HepG2 (cell line): ENCODE data around the gene METTL26. TPM values are rescaled to one million over a fixed set of nuclear protein-coding genes. Genes with fewer than 3 reads are reported as not detected.
A peak's percentile ranks its signal among the peaks of the same experiment; 100 is the strongest.

Source experiments
- CEBPZ ChIP-seq: IDR thresholded peaks from 2 replicates; pipeline ENCODE4 v1.6.1; 2012; ENCODE audit warnings: low read length, improper control_type of control experiment
- CENPT ChIP-seq: sonication (generic); formaldehyde crosslinking; IDR thresholded peaks from 2 replicates; pipeline ENCODE4 v1.8.0; 2022; ENCODE audit warnings: low read depth, mild to moderate bottlenecking, moderate library complexity, missing genetic modification reagents
- HNRNPL ChIP-seq: fragments of 200-400 bp; formaldehyde crosslinking; IDR thresholded peaks from 2 replicates; pipeline ENCODE4 v1.6.1; 2017; ENCODE audit warnings: mild to moderate bottlenecking, low read depth, low read length
- KDM2A ChIP-seq: sonication (generic); formaldehyde crosslinking; IDR thresholded peaks from 2 replicates; pipeline ENCODE4 v1.4.0; 2020; ENCODE audit warnings: low read depth, missing genetic modification reagents, borderline replicate concordance
- KLF16 ChIP-seq, 2 experiments: sonication (generic) in 1 of 2; formaldehyde crosslinking in 1 of 2; IDR thresholded peaks; 2 replicates each; pipeline versions ENCODE4 v1.6.1 to v1.8.0; 2016 to 2023; ENCODE audit warnings: missing genetic modification reagents in 2 of 2, missing compliant biosample characterization in 1 of 2
- LRRFIP1 ChIP-seq: sonication (generic); formaldehyde crosslinking; conservative IDR thresholded peaks from 2 replicates; pipeline ENCODE4 v1.4.0; 2020; ENCODE audit warnings: missing genetic modification reagents
- MAX ChIP-seq: IDR thresholded peaks from 2 replicates; pipeline ENCODE4 v1.6.1; 2012; ENCODE audit warnings: inconsistent platforms
- MIER3 ChIP-seq: IDR thresholded peaks from 2 replicates; pipeline ENCODE4 v1.6.1; 2016; ENCODE audit warnings: missing compliant biosample characterization, borderline replicate concordance
- PHF8 ChIP-seq: sonication (generic); formaldehyde crosslinking; IDR thresholded peaks from 2 replicates; pipeline ENCODE4 v1.5.0; 2020; ENCODE audit warnings: missing genetic modification reagents
- RCOR2 ChIP-seq: IDR thresholded peaks from 2 replicates; pipeline ENCODE4 v1.6.1; 2016; ENCODE audit warnings: missing biosample characterization, missing genetic modification reagents
- SAP130 ChIP-seq: IDR thresholded peaks from 2 replicates; pipeline ENCODE4 v1.6.1; 2016; ENCODE audit warnings: low read depth
- XBP1 ChIP-seq: sonication (generic); formaldehyde crosslinking; IDR thresholded peaks from 2 replicates; pipeline ENCODE4 v1.5.0; 2020; ENCODE audit warnings: missing genetic modification reagents
- YEATS4 ChIP-seq: sonication (generic); formaldehyde crosslinking; IDR thresholded peaks from 2 replicates; pipeline ENCODE4 v1.4.0; 2020; ENCODE audit warnings: missing genetic modification reagents, borderline replicate concordance
- ZKSCAN5 ChIP-seq: sonication (generic); formaldehyde crosslinking; IDR thresholded peaks from 2 replicates; pipeline ENCODE4 v1.5.1; 2020; ENCODE audit warnings: mild to moderate bottlenecking, missing genetic modification reagents
- ZNF367 ChIP-seq: sonication (generic); formaldehyde crosslinking; IDR thresholded peaks from 2 replicates; pipeline ENCODE4 v1.4.0; 2020; ENCODE audit warnings: missing genetic modification reagents, borderline replicate concordance
- ZNF564 ChIP-seq: sonication (generic); formaldehyde crosslinking; IDR thresholded peaks from 2 replicates; pipeline ENCODE4 v1.8.1; 2023; ENCODE audit warnings: mild to moderate bottlenecking, missing genetic modification reagents
- polyA plus RNA-seq, 8 experiments: library from polyadenylated mRNA; depleted of rRNA in 3 of 8; stranded (reverse) in 7 of 8; unstranded in 1 of 8; fragments of >200 nt; fragmentation: Illumina TruSeq in 4 of 8; extraction: Trizol in 4 of 8; gene quantifications; 2 replicates each; pipeline versions ENCODE4 v1.2.1 to v1.2.3, GENCODE V29; 2011 to 2016; ENCODE audit warnings: low read depth in 4 of 8, missing spikeins in 1 of 8, mixed read lengths in 1 of 8; ENCODE audit not compliant: insufficient read depth in 1 of 8
- total RNA-seq, 5 experiments: library from RNA; depleted of rRNA; stranded (reverse); fragments of >200 nt; fragmentation: Illumina TruSeq; extraction: Trizol; gene quantifications; 2 replicates each; pipeline ENCODE4 v1.2.3, GENCODE V29; 2016; ENCODE audit warnings: low read depth in 1 of 5
- TF ChIP-seq, protein P1 (sequence below): sonication (generic); formaldehyde crosslinking; IDR thresholded peaks from 2 replicates; pipeline ENCODE4 v1.8.1; 2023; ENCODE audit warnings: mild to moderate bottlenecking, missing genetic modification reagents
- TF ChIP-seq, protein P2 (sequence below): sonication (generic); formaldehyde crosslinking; IDR thresholded peaks from 2 replicates; pipeline ENCODE4 v1.4.0; 2020; ENCODE audit warnings: mild to moderate bottlenecking, missing genetic modification reagents, borderline replicate concordance

METTL26 gene
- total and polyA plus RNA-seq, 2 of the 13 experiments (the other 11 are each of a cell fraction or from before 2014, with no cell fraction given) = 65.5 to 70.1 TPM

- TF ChIP-seq, protein P1, sequence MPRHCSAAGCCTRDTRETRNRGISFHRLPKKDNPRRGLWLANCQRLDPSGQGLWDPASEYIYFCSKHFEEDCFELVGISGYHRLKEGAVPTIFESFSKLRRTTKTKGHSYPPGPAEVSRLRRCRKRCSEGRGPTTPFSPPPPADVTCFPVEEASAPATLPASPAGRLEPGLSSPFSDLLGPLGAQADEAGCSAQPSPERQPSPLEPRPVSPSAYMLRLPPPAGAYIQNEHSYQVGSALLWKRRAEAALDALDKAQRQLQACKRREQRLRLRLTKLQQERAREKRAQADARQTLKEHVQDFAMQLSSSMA (CRISPR knock-in tag) = no peak; the same call in 1 of the 2 replicates
- peak; percentile 57 for TF ChIP-seq PHF8 (CRISPR knock-in tag)
- no peak for TF ChIP-seq XBP1
- TF ChIP-seq KLF16 (CRISPR knock-in tag; IDR thresholded peaks at IDR 0.05) = peak in 1 of 2 experiments; percentile 77; a peak in 2 of 4 replicates
- 0 out of 2 replicates have a peak, but pooled peaks have one; percentile 68 for TF ChIP-seq HNRNPL
- peak; percentile 73; the same call in 1 of the 2 replicates for TF ChIP-seq YEATS4 (CRISPR knock-in tag)
- no peak for TF ChIP-seq CEBPZ
- TF ChIP-seq MIER3 (CRISPR knock-in tag) = no peak
- TF ChIP-seq RCOR2 (CRISPR knock-in tag) = no peak
- TF ChIP-seq ZKSCAN5 (CRISPR knock-in tag) = no peak
- TF ChIP-seq, protein P2, sequence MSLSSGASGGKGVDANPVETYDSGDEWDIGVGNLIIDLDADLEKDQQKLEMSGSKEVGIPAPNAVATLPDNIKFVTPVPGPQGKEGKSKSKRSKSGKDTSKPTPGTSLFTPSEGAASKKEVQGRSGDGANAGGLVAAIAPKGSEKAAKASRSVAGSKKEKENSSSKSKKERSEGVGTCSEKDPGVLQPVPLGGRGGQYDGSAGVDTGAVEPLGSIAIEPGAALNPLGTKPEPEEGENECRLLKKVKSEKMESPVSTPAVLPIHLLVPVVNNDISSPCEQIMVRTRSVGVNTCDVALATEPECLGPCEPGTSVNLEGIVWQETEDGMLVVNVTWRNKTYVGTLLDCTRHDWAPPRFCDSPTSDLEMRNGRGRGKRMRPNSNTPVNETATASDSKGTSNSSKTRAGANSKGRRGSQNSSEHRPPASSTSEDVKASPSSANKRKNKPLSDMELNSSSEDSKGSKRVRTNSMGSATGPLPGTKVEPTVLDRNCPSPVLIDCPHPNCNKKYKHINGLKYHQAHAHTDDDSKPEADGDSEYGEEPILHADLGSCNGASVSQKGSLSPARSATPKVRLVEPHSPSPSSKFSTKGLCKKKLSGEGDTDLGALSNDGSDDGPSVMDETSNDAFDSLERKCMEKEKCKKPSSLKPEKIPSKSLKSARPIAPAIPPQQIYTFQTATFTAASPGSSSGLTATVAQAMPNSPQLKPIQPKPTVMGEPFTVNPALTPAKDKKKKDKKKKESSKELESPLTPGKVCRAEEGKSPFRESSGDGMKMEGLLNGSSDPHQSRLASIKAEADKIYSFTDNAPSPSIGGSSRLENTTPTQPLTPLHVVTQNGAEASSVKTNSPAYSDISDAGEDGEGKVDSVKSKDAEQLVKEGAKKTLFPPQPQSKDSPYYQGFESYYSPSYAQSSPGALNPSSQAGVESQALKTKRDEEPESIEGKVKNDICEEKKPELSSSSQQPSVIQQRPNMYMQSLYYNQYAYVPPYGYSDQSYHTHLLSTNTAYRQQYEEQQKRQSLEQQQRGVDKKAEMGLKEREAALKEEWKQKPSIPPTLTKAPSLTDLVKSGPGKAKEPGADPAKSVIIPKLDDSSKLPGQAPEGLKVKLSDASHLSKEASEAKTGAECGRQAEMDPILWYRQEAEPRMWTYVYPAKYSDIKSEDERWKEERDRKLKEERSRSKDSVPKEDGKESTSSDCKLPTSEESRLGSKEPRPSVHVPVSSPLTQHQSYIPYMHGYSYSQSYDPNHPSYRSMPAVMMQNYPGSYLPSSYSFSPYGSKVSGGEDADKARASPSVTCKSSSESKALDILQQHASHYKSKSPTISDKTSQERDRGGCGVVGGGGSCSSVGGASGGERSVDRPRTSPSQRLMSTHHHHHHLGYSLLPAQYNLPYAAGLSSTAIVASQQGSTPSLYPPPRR (CRISPR knock-in tag) = peak; percentile 37; the same call in 1 of the 2 replicates
- TF ChIP-seq LRRFIP1 (CRISPR knock-in tag) = no peak
- TF ChIP-seq SAP130 (CRISPR knock-in tag) = peak; percentile 58; the same call in 1 of the 2 replicates
- TF ChIP-seq CENPT (CRISPR knock-in tag) = no peak
- peak; percentile 79; the same call in 1 of the 2 replicates for TF ChIP-seq KDM2A (CRISPR knock-in tag)
- TF ChIP-seq ZNF367 (CRISPR knock-in tag) = no peak
- TF ChIP-seq MAX = peak; percentile 11; the same call in 1 of the 2 replicates
- 0 out of 2 replicates have a peak, but pooled peaks have one; percentile 59 for TF ChIP-seq ZNF564 (CRISPR knock-in tag)
Measured at GRCh38 chr16:630815-631405, 5.2 kb downstream of the METTL26 start, which contains the start of gene WFIKKN1 (continued).
